PFSK-1 (cell line): ENCODE results near the gene ZNF621.

Experiments
- FOXP2 ChIP-seq: optimal IDR thresholded peaks from 2 replicates; pipeline ENCODE3; 2011; ENCODE audit warnings: borderline replicate concordance, control low read depth, inconsistent platforms; ENCODE audit not compliant: insufficient read depth; ENCODE audit errors: extremely low read length, extremely low read depth
- POLR2AphosphoS5 ChIP-seq: IDR thresholded peaks from 2 replicates; pipeline ENCODE4 v1.6.1; 2012; ENCODE audit warnings: low read depth, mild to moderate bottlenecking, control low read depth, low read length, moderate library complexity
- SIN3A ChIP-seq: IDR thresholded peaks from 2 replicates; pipeline ENCODE4 v1.6.1; 2012; ENCODE audit warnings: mild to moderate bottlenecking, low read length, moderate library complexity, borderline replicate concordance; ENCODE audit not compliant: insufficient read depth
- TAF1 ChIP-seq: IDR thresholded peaks from 2 replicates; pipeline ENCODE4 v1.6.1; 2012; ENCODE audit warnings: low read length, control low read depth, borderline replicate concordance; ENCODE audit not compliant: insufficient read depth
- TF ChIP-seq, protein P1 (sequence below), 2 experiments: IDR thresholded peaks; 2 replicates each; pipeline versions ENCODE4 v1.6.1 to v1.8.0; 2011 to 2012; ENCODE audit warnings: low read depth in 2 of 2, low read length in 2 of 2, control low read depth in 1 of 2, inconsistent platforms in 1 of 2, mild to moderate bottlenecking in 1 of 2, moderate library complexity in 1 of 2; ENCODE audit not compliant: insufficient read depth in 1 of 2

Gene ZNF621

DNA sequence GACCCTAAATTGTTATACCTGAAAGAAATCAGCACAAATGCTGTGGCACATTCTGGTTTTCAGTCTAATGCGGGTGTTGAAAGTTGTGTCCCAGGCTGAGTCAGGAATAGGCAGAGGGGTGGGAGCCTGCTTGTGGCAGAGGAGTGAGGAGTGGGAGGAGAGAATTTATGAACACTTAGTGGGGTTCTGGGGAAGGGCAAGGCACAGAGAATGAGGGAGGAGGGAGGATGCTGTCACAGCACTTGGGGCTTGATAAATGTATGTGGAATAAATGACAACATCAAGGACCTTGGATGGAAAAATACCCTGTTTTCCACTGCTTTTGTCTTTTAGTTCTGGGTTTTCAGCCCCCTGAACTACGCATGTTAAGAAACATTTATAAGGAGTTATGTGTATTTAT lies 49.3 kb downstream of the ZNF621 start:
- TF ChIP-seq POLR2AphosphoS5 = no peak
- no peak for TF ChIP-seq FOXP2
- TF ChIP-seq, protein P1, sequence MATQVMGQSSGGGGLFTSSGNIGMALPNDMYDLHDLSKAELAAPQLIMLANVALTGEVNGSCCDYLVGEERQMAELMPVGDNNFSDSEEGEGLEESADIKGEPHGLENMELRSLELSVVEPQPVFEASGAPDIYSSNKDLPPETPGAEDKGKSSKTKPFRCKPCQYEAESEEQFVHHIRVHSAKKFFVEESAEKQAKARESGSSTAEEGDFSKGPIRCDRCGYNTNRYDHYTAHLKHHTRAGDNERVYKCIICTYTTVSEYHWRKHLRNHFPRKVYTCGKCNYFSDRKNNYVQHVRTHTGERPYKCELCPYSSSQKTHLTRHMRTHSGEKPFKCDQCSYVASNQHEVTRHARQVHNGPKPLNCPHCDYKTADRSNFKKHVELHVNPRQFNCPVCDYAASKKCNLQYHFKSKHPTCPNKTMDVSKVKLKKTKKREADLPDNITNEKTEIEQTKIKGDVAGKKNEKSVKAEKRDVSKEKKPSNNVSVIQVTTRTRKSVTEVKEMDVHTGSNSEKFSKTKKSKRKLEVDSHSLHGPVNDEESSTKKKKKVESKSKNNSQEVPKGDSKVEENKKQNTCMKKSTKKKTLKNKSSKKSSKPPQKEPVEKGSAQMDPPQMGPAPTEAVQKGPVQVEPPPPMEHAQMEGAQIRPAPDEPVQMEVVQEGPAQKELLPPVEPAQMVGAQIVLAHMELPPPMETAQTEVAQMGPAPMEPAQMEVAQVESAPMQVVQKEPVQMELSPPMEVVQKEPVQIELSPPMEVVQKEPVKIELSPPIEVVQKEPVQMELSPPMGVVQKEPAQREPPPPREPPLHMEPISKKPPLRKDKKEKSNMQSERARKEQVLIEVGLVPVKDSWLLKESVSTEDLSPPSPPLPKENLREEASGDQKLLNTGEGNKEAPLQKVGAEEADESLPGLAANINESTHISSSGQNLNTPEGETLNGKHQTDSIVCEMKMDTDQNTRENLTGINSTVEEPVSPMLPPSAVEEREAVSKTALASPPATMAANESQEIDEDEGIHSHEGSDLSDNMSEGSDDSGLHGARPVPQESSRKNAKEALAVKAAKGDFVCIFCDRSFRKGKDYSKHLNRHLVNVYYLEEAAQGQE (IDR thresholded peaks at IDR 0.05; ENCODE audit: insufficient read depth in 1 of 2, low read depth in 2 of 2, low read length in 2 of 2) = no peak
- no peak for TF ChIP-seq SIN3A
- TF ChIP-seq TAF1 = no peak

DNA sequence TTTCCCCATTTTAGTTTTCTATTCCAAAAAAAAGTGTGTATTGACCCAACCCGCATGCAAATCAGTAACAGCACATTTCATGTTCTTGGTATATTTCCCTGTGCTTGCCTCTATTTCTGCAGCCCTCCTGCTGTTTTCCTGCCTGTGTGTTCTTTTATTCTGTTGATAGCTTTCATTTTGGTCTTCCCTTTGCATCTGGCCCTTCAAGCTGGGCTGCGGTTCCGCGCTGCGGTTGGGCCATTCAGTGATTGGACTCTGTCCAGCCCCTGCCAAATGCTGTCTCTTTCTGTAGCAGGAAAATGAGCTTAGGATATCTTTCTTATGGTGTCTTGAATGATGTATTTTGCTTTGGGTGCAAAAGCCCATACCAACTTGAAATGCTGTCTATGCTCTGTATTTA lies 49.9 kb downstream of the ZNF621 start:
- TF ChIP-seq, protein P1 (IDR thresholded peaks at IDR 0.05; ENCODE audit: insufficient read depth in 1 of 2, low read depth in 2 of 2, low read length in 2 of 2) = no peak; a peak in 1 of 4 replicates
- TF ChIP-seq TAF1 (no peak), FOXP2 (no peak), SIN3A (no peak), POLR2AphosphoS5 (no peak)

DNA sequence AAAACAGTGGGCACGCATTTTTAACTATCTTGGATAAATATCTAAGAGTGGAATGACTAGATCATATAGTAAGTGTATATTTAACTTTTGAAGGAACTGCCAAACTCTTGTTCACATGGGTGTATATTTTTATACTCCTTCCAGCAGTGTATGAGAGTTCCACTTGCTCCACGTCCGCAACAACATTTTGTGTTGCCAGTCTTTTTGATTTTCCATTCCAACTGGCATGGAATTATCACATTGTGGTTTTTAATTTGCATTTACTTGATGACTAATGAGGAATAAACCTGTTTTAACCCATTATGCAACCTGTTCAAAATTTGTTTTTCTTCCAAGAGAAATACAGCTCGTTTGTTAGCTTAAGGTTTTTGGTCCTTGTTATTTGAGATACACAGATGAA lies 51.6 kb downstream of the ZNF621 start:
- TF ChIP-seq TAF1 (no peak), SIN3A (no peak), POLR2AphosphoS5 (no peak), FOXP2 (no peak)
- TF ChIP-seq, protein P1 (IDR thresholded peaks at IDR 0.05; ENCODE audit: insufficient read depth in 1 of 2, low read depth in 2 of 2, low read length in 2 of 2) = no peak

DNA sequence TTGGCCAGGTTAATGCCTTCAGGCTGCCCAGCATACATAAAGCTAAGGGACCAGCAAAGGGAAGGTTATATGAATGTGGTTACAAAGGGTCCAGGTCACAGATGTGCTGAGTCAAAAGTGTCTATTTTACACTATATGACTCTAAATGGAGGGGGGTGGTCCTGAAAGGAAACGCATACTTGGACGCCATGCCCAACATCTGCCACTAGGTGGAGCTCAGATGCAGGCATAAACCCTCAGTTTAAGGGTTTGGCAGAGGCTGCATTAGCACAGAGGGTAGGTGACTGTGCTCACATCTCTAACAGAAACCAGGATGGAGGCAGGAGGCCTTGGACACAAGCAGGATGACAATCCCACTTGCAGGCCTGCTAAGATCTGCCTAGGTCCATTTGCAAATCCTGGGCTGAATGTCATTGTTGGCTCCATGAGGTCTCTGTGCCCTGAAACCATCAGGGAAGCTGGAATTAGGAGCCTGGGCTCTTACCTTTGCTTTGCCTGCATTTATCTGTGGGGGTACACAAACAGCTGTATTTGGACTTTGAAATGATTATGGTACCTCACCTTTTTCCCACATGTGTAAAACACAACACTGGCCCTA lies 55.8 kb downstream of the ZNF621 start:
- TF ChIP-seq FOXP2 = no peak
- no peak for TF ChIP-seq SIN3A
- TF ChIP-seq POLR2AphosphoS5 = no peak
- TF ChIP-seq TAF1 = no peak
- TF ChIP-seq, protein P1 (IDR thresholded peaks at IDR 0.05; ENCODE audit: insufficient read depth in 1 of 2, low read depth in 2 of 2, low read length in 2 of 2) = no peak

DNA sequence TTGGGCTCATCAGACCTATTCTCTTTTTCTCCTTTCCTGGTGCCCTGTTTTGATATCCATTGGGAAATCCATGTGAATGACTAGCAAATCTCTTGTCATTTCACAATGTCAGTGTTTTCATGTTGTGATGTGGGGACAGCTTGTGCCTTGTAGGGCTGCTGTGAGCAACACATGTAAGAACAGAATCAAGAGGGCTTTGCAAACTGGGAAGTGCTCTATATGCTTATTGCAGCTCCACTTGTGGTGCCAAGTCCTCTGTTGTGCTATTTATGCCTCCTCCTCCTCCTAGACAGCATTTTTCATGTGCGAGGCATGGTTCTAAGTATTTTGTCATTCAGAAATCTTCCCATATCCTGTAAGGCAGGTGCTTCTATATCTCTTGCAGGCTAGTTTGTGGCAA lies 56.4 kb downstream of the ZNF621 start:
- TF ChIP-seq POLR2AphosphoS5 (no peak), FOXP2 (no peak), SIN3A (no peak), TAF1 (no peak)
- TF ChIP-seq, protein P1 (IDR thresholded peaks at IDR 0.05; ENCODE audit: insufficient read depth in 1 of 2, low read depth in 2 of 2, low read length in 2 of 2) = no peak
